H9 (cell line): ENCODE results near the gene PEX5. TPM values are rescaled to one million over a fixed set of nuclear protein-coding genes. Genes with fewer than 3 reads are reported as not detected.

Experiments used
- DNase-seq: peaks from one replicate; pipeline ENCODE4 v3.0.0-alpha.2; 2017
- H2AFZ ChIP-seq: one replicate; pipeline ENCODE4 v1.6.1; 2013; ENCODE audit warnings: mild to moderate bottlenecking, low read length, control low read depth, moderate library complexity
- H2AK5ac ChIP-seq: 2 replicates; pipeline ENCODE4 v1.6.1; 2013; ENCODE audit warnings: low read length, control low read depth, mixed read lengths; ENCODE audit not compliant: insufficient read length
- H2BK120ac ChIP-seq: one replicate; pipeline ENCODE4 v1.6.1; 2013; ENCODE audit warnings: low read depth, mild to moderate bottlenecking, low read length, control low read depth, inconsistent platforms; ENCODE audit not compliant: poor library complexity, severe bottlenecking
- H2BK12ac ChIP-seq: 2 replicates; pipeline ENCODE4 v1.6.1; 2013; ENCODE audit warnings: low read length, control low read depth, mixed read lengths, low read depth; ENCODE audit not compliant: insufficient read length
- H2BK15ac ChIP-seq: 2 replicates; pipeline ENCODE4 v1.6.1; 2013; ENCODE audit warnings: low read depth, low read length, control low read depth
- H2BK20ac ChIP-seq: one replicate; pipeline ENCODE4 v1.6.1; 2013; ENCODE audit warnings: low read depth, mild to moderate bottlenecking, low read length, control low read depth, inconsistent platforms; ENCODE audit not compliant: poor library complexity, severe bottlenecking
- H2BK5ac ChIP-seq: 2 replicates; pipeline ENCODE4 v1.6.1; 2013; ENCODE audit warnings: low read length, control low read depth, mixed read lengths; ENCODE audit not compliant: insufficient read length
- H3K14ac ChIP-seq: 2 replicates; pipeline ENCODE4 v1.6.1; 2013; ENCODE audit warnings: low read length, control low read depth; ENCODE audit not compliant: insufficient read depth
- H3K18ac ChIP-seq: 2 replicates; pipeline ENCODE4 v1.6.1; 2013; ENCODE audit warnings: low read depth, mild to moderate bottlenecking, mixed read lengths, low read length, control low read depth; ENCODE audit not compliant: insufficient read length
- H3K23ac ChIP-seq: 2 replicates; pipeline ENCODE4 v1.6.1; 2013; ENCODE audit warnings: low read length, control low read depth, mixed read lengths, low read depth; ENCODE audit not compliant: insufficient read length
- H3K23me2 ChIP-seq: 2 replicates; pipeline ENCODE4 v1.6.1; 2013; ENCODE audit warnings: low read depth, mild to moderate bottlenecking, mixed read lengths, low read length, control low read depth; ENCODE audit not compliant: insufficient read length, poor library complexity, severe bottlenecking
- H3K27ac ChIP-seq: 2 replicates; pipeline ENCODE4 v1.5.1; 2013; ENCODE audit warnings: low read length, control low read depth, mixed read lengths, low read depth; ENCODE audit not compliant: insufficient read length
- H3K27me3 ChIP-seq: 2 replicates; pipeline ENCODE4 v1.6.1; 2013; ENCODE audit warnings: low read length, control low read depth, inconsistent platforms; ENCODE audit not compliant: insufficient read depth
- H3K4ac ChIP-seq: 2 replicates; pipeline ENCODE4 v1.6.1; 2013; ENCODE audit warnings: low read depth, mild to moderate bottlenecking, control low read depth, inconsistent platforms, low read length, moderate library complexity
- H3K4me1 ChIP-seq: 2 replicates; pipeline ENCODE4 v1.6.1; 2013; ENCODE audit warnings: low read length, control low read depth, inconsistent platforms; ENCODE audit not compliant: insufficient read depth
- H3K4me2 ChIP-seq: 2 replicates; pipeline ENCODE4 v1.6.1; 2013; ENCODE audit warnings: low read length, control low read depth, mixed read lengths; ENCODE audit not compliant: insufficient read length, insufficient read depth
- H3K56ac ChIP-seq: 2 replicates; pipeline ENCODE4 v1.6.1; 2013; ENCODE audit warnings: low read depth, mild to moderate bottlenecking, mixed read lengths, low read length, control low read depth; ENCODE audit not compliant: insufficient read length
- H3K79me1 ChIP-seq: 2 replicates; pipeline ENCODE4 v1.6.1; 2013; ENCODE audit warnings: low read depth, mild to moderate bottlenecking, moderate library complexity, low read length, control low read depth, inconsistent platforms; ENCODE audit not compliant: insufficient read depth, poor library complexity, severe bottlenecking
- H3K79me2 ChIP-seq: 2 replicates; pipeline ENCODE4 v1.6.1; 2013; ENCODE audit warnings: low read length, control low read depth, inconsistent platforms; ENCODE audit not compliant: insufficient read depth
- H3K9ac ChIP-seq: 2 replicates; pipeline ENCODE4 v1.6.1; 2013; ENCODE audit warnings: low read length, control low read depth, mixed read lengths; ENCODE audit not compliant: insufficient read length; ENCODE audit errors: extremely low read depth
- H3K9me3 ChIP-seq: one replicate; pipeline ENCODE4 v1.6.1; 2013; ENCODE audit warnings: low read depth, low read length, inconsistent platforms; ENCODE audit not compliant: control insufficient read depth
- H3T11ph ChIP-seq: one replicate; pipeline ENCODE4 v1.6.1; 2013; ENCODE audit warnings: mild to moderate bottlenecking, low read length, control low read depth, inconsistent platforms
- H4K20me1 ChIP-seq: one replicate; pipeline ENCODE4 v1.6.1; 2013; ENCODE audit not compliant: control insufficient read depth, insufficient read length, insufficient read depth
- H4K5ac ChIP-seq: 2 replicates; pipeline ENCODE4 v1.6.1; 2013; ENCODE audit warnings: low read depth, mild to moderate bottlenecking, mixed read lengths, low read length, control low read depth; ENCODE audit not compliant: insufficient read length
- H4K8ac ChIP-seq: replicated peaks from 2 replicates; pipeline ENCODE4 v1.6.1; 2013; ENCODE audit warnings: low read length, control low read depth, mixed read lengths, low read depth; ENCODE audit not compliant: insufficient read length
- H4K91ac ChIP-seq: 2 replicates; pipeline ENCODE4 v1.6.1; 2013; ENCODE audit warnings: low read depth, mild to moderate bottlenecking, moderate library complexity, mixed read lengths, low read length, control low read depth; ENCODE audit not compliant: insufficient read length
- H3K27ac Mint-ChIP-seq, 3 experiments: 2 replicates in 2 of 3; 3 replicates in 1 of 3; pipeline ENCODE4 v1.8.0; 2020 to 2021; ENCODE audit warnings: mixed read lengths in 3 of 3, mild to moderate bottlenecking in 1 of 3, moderate library complexity in 1 of 3
- H3K27me3 Mint-ChIP-seq: 2 replicates; pipeline ENCODE4 v1.8.0; 2021; ENCODE audit warnings: low read depth, mild to moderate bottlenecking, moderate library complexity, mixed read lengths
- H3K36me3 Mint-ChIP-seq, 3 experiments: 2 replicates in 2 of 3; 3 replicates in 1 of 3; pipeline ENCODE4 v1.8.0; 2020 to 2021; ENCODE audit warnings: low read depth in 3 of 3, mixed read lengths in 3 of 3; ENCODE audit not compliant: insufficient read depth in 1 of 3
- H3K4me1 Mint-ChIP-seq, 2 experiments: 2 replicates each; pipeline ENCODE4 v1.8.0; 2020; ENCODE audit warnings: mixed read lengths in 2 of 2
- H3K4me3 Mint-ChIP-seq, 2 experiments: 2 replicates in 1 of 2; 3 replicates in 1 of 2; pipeline ENCODE4 v1.8.0; 2020 to 2021; ENCODE audit warnings: mild to moderate bottlenecking in 2 of 2, mixed read lengths in 2 of 2, moderate library complexity in 1 of 2
- H3K9me3 Mint-ChIP-seq, 2 experiments: 2 replicates in 1 of 2; 3 replicates in 1 of 2; pipeline ENCODE4 v1.8.0; 2020; ENCODE audit warnings: mild to moderate bottlenecking in 2 of 2, mixed read lengths in 2 of 2, moderate library complexity in 1 of 2
- CTCF ChIP-seq: fragments of 200-600 bp; sonication (generic); conservative IDR thresholded peaks from 3 replicates; pipeline ENCODE4 v1.8.0; 2021; ENCODE audit warnings: antibody characterized with exemption, mild to moderate bottlenecking
- WGBS: extraction: QIAGEN DNeasy Blood & Tissue Kit; methylation state at CpG from one replicate; pipeline ENCODE4 v1.1.7; 2013; ENCODE audit warnings: missing lambda C conversion rate, low lambda C conversion rate, mixed read lengths; ENCODE audit not compliant: insufficient read length; ENCODE audit errors: extremely low coverage; 5-methylcytosine and 5-hydroxymethylcytosine counted together
- total RNA-seq: library from RNA; stranded (reverse); gene quantifications from 2 replicates; pipeline ENCODE4 v1.2.1, GENCODE V29; 2021

PEX5 gene
- total RNA-seq, 1 experiment from 2014 or later = 40.5 TPM

DNA sequence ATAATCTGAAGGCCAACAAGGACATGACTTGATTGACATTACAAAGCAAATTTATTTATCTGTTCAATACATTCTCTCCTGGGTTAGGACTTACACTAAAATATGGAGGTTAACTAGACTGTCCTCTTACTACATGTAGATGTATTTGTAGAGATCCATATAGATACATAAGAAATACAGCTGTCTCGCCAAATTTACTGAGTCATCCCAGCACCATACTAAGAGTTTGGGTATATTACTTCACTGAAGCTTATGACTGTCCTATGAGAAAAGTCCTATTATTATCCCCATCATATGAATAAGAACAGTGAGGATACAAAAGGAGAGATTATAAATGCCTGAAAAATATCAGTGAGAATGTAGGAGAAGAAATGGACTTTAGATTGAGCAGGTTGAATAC is 69.6 kb downstream of the PEX5 start:
- H3K4me2 ChIP-seq = no peak overlapping the region
- Mint-ChIP-seq H3K36me3 (peaks cover 0 to 4% (median 2%) of the 10 kb centered on the region in 3 experiments; a peak in 1 of 7 replicates), H3K4me1 (no peaks in the 10 kb centered on the region), H3K9me3 (peaks cover 4 to 8% of the 10 kb centered on the region in 2 experiments; a peak in 4 of 5 replicates), H3K27me3 (0 out of 2 replicates have a peak, but pooled peaks cover 3% of the 10 kb centered on the region), H3K4me3 (no peak overlapping the region), H3K27ac (no peak overlapping the region)
- no peak for TF ChIP-seq CTCF
- no peak overlapping the region for H2AFZ ChIP-seq
- H2BK15ac ChIP-seq = no peak overlapping the region
- H4K20me1 ChIP-seq = no peaks in the 10 kb centered on the region
- no peak overlapping the region for H3K9ac ChIP-seq
- no peak overlapping the region for H3T11ph ChIP-seq
- H4K8ac ChIP-seq = no peak overlapping the region
- no peak overlapping the region for H2AK5ac ChIP-seq
- no peaks in the 10 kb centered on the region for H3K4me1 ChIP-seq
- DNase-seq = no peak
- no peak overlapping the region for H3K18ac ChIP-seq
- no peak overlapping the region for H2BK12ac ChIP-seq
- no peak overlapping the region for H3K4ac ChIP-seq
- no peak overlapping the region for H2BK20ac ChIP-seq
- H3K79me2 ChIP-seq = no peaks in the 10 kb centered on the region
- H3K27me3 ChIP-seq = no peaks in the 10 kb centered on the region
- H4K91ac ChIP-seq = no peak overlapping the region
- H2BK120ac ChIP-seq = no peak overlapping the region
- H3K27ac ChIP-seq = no peak overlapping the region
- H4K5ac ChIP-seq = no peak overlapping the region
- no peak overlapping the region for H3K56ac ChIP-seq
- no peak overlapping the region for H2BK5ac ChIP-seq
- H3K79me1 ChIP-seq = no peaks in the 10 kb centered on the region
- H3K23me2 ChIP-seq = no peaks in the 10 kb centered on the region
- no peak overlapping the region for H3K23ac ChIP-seq
- WGBS = no CpG with 5 or more reads among the region's 1 CpG
- H3K9me3 ChIP-seq = no peaks in the 10 kb centered on the region
- H3K14ac ChIP-seq = no peak overlapping the region

Other genes with a start within 250 kb of the PEX5 start
- gene RNU7-1, start 245.9 kb upstream of the PEX5 start, total RNA-seq = not detected in 2 replicates
- 195 TPM in 2 replicates for gene C12orf57, start 245.7 kb upstream of the PEX5 start, total RNA-seq
- 18.2 and 19.8 TPM in 2 replicates for gene PTPN6, start 238.3 kb upstream of the PEX5 start, total RNA-seq
- 370 and 383 TPM in 2 replicates for gene PHB2, start 219.0 kb upstream of the PEX5 start, total RNA-seq
- gene EMG1, start 218.8 kb upstream of the PEX5 start, total RNA-seq = 62.7 and 67.4 TPM in 2 replicates
- 45.0 and 47.7 TPM in 2 replicates for gene LPCAT3, start 171.2 kb upstream of the PEX5 start, total RNA-seq
- gene C1S, start 129.0 kb upstream of the PEX5 start, total RNA-seq = 3.4 and 4.2 TPM in 2 replicates
- 11.4 and 11.5 TPM in 2 replicates for gene C1R, start 97.2 kb upstream of the PEX5 start, total RNA-seq
- gene C1RL, start 80.5 kb upstream of the PEX5 start, total RNA-seq = 14.4 and 15.1 TPM in 2 replicates
- gene RBP5, start 60.8 kb upstream of the PEX5 start, total RNA-seq = 2.1 and 2.7 TPM in 2 replicates
- 25.0 and 26.2 TPM in 2 replicates for gene CLSTN3, start 59.3 kb upstream of the PEX5 start, total RNA-seq
- not detected in 2 replicates for gene ACSM4, start 114.4 kb downstream of the PEX5 start, total RNA-seq